ENCODE results near the gene CYS1.
"Not testable (repeated sequence)": the region's sequence is repeated elsewhere in the genome, so short reads cannot be mapped to it uniquely, and the experiment has no call there.

CYS1 gene

GRCh38 chr2:10029875-10030223, 50.4 kb downstream of the CYS1 start:
- no peak for DNase-seq (ENCODE audit: low spot score)

- peak; percentile 54 for DNase-seq (ENCODE audit: low spot score)
Measured at GRCh38 chr2:10028988-10029874, 51.0 kb downstream of the CYS1 start.

GRCh38 chr2:10028407-10028987, 51.7 kb downstream of the CYS1 start:
- DNase-seq (ENCODE audit: low spot score): no peak

GRCh38 chr2:10027660-10028330, 52.4 kb downstream of the CYS1 start:
- no peak for DNase-seq (ENCODE audit: low spot score)

GRCh38 chr2:10026940-10027569, 53.2 kb downstream of the CYS1 start:
- no peak for DNase-seq (ENCODE audit: low spot score)

GRCh38 chr2:10022966-10023662, 57.1 kb downstream of the CYS1 start:
- no peak for DNase-seq (ENCODE audit: low spot score)

GRCh38 chr2:10022445-10022844, 57.8 kb downstream of the CYS1 start:
- no peak for DNase-seq (ENCODE audit: low spot score)

GRCh38 chr2:10022041-10022421, 58.2 kb downstream of the CYS1 start:
- DNase-seq (ENCODE audit: low spot score): no peak

- no peak for DNase-seq (ENCODE audit: low spot score)
Measured at GRCh38 chr2:10019602-10020400, 60.4 kb downstream of the CYS1 start.

GRCh38 chr2:10019174-10019573, 61.0 kb downstream of the CYS1 start:
- DNase-seq (ENCODE audit: low spot score): no peak

- no peak for DNase-seq (ENCODE audit: low spot score)
Measured at GRCh38 chr2:10017313-10017941, 62.8 kb downstream of the CYS1 start.

GRCh38 chr2:10016802-10017258, 63.4 kb downstream of the CYS1 start:
- DNase-seq (ENCODE audit: low spot score): no peak

GRCh38 chr2:10016001-10016801, 64.0 kb downstream of the CYS1 start:
- no peak for DNase-seq (ENCODE audit: low spot score)

GRCh38 chr2:10015376-10015989, 64.7 kb downstream of the CYS1 start:
- DNase-seq (ENCODE audit: low spot score): not testable (repeated sequence)

- no peak for DNase-seq (ENCODE audit: low spot score)
Measured at GRCh38 chr2:10014418-10015190, 65.6 kb downstream of the CYS1 start.

- DNase-seq (ENCODE audit: low spot score): not testable (repeated sequence)
Measured at GRCh38 chr2:10013651-10014417, 66.4 kb downstream of the CYS1 start.

GRCh38 chr2:10012963-10013461, 67.2 kb downstream of the CYS1 start:
- DNase-seq (ENCODE audit: low spot score): no peak
